Endothelial cell of umbilical vein (primary cell): Measurements from ENCODE around the gene USP35. TPM values are rescaled to one million over a fixed set of nuclear protein-coding genes. Genes with fewer than 3 reads are reported as not detected.

Experiments
- BruUV-seq: library from RNA; stranded (reverse); fragments of 400-500 nt; replicated peaks from 2 replicates; lab custom pipeline; 2021; lab: Mats Ljungman, UMichigan
- CTCF ChIA-PET: fragments of 300-600, 350-600 bp; sonication (Branson Sonifier 250); formaldehyde crosslinking; loops from one replicate; lab custom pipeline; 2021; ENCODE audit warnings: antibody characterized with exemption, inconsistent platforms; lab: Charles Lee
- POLR2A ChIA-PET: fragments of 300-600, 350-600 bp; sonication (Branson Sonifier 250); formaldehyde crosslinking; loops from one replicate; lab custom pipeline; 2021; ENCODE audit warnings: antibody characterized with exemption, inconsistent platforms; lab: Charles Lee
- DNase-seq: peaks from one replicate; pipeline ENCODE4 v3.0.0-alpha.2; 2011; ENCODE audit warnings: low read depth, low spot score
- FAIRE-seq: peaks from 2 replicates; lab custom pipeline; 2011; peaks lifted over from hg19 to GRCh38; lab: Jason Lieb, UNC
- H2AFZ ChIP-seq: 2 replicates; pipeline ENCODE4 v1.6.0; 2012; ENCODE audit warnings: low read depth, low read length, control low read depth, inconsistent platforms
- H3K27ac ChIP-seq: 2 replicates; pipeline ENCODE4 v1.5.1; 2011; ENCODE audit warnings: low read depth, mild to moderate bottlenecking, control low read depth, low read length, moderate library complexity; ENCODE audit not compliant: insufficient read depth
- H3K27me3 ChIP-seq, 2 experiments: 2 replicates each; pipeline versions ENCODE4 v1.6.0 to v1.6.1; 2011; ENCODE audit warnings: low read length in 2 of 2, mixed read lengths in 1 of 2; ENCODE audit not compliant: control insufficient read depth in 2 of 2, insufficient read depth in 2 of 2
- H3K36me3 ChIP-seq, 2 experiments: 2 replicates in 1 of 2; 3 replicates in 1 of 2; pipeline ENCODE4 v1.5.1; 2011; ENCODE audit warnings: low read length in 2 of 2, mild to moderate bottlenecking in 1 of 2, moderate library complexity in 1 of 2; ENCODE audit not compliant: control insufficient read depth in 2 of 2, insufficient read depth in 2 of 2; ENCODE audit errors: extremely low read depth in 1 of 2
- H3K4me1 ChIP-seq: 3 replicates; pipeline ENCODE4 v1.5.1; 2011; ENCODE audit warnings: mild to moderate bottlenecking, low read length; ENCODE audit not compliant: control insufficient read depth, insufficient read depth; ENCODE audit errors: extremely low read depth
- H3K4me2 ChIP-seq: 2 replicates; pipeline ENCODE4 v1.6.1; 2011; ENCODE audit warnings: low read length, control low read depth, mixed read lengths; ENCODE audit not compliant: insufficient read depth
- H3K4me3 ChIP-seq, 3 experiments: fragments of 200-600 bp in 1 of 3; sonication (generic), shearing (Covaris generic) in 1 of 3; replicated peaks in 1 of 3; 2 replicates each; pipeline ENCODE4 v1.5.1; 2011 to 2016; ENCODE audit warnings: control low read depth in 3 of 3, low read length in 3 of 3, mild to moderate bottlenecking in 2 of 3, inconsistent platforms in 1 of 3, low read depth in 1 of 3, moderate library complexity in 1 of 3; ENCODE audit not compliant: insufficient read depth in 1 of 3
- H3K79me2 ChIP-seq: 2 replicates; pipeline ENCODE4 v1.6.0; 2012; ENCODE audit warnings: low read length, inconsistent platforms; ENCODE audit not compliant: control insufficient read depth, insufficient read depth
- H3K9ac ChIP-seq: replicated peaks from 2 replicates; pipeline ENCODE3; 2011; ENCODE audit warnings: low read length, control low read depth; ENCODE audit not compliant: insufficient read depth; ENCODE audit errors: extremely low read depth
- H3K9me1 ChIP-seq: replicated peaks from 3 replicates; pipeline ENCODE4 v1.6.0; 2011; ENCODE audit warnings: mild to moderate bottlenecking, low read length; ENCODE audit not compliant: control insufficient read depth, insufficient read depth; ENCODE audit errors: extremely low read depth
- H3K9me3 ChIP-seq: replicated peaks from 2 replicates; pipeline ENCODE4 v1.5.1; 2012; ENCODE audit warnings: low read length, inconsistent platforms; ENCODE audit not compliant: control insufficient read depth, insufficient read depth
- H4K20me1 ChIP-seq: replicated peaks from 2 replicates; pipeline ENCODE3; 2011; ENCODE audit warnings: mild to moderate bottlenecking, low read length; ENCODE audit not compliant: control insufficient read depth, insufficient read depth; ENCODE audit errors: extremely low read depth
- CTCF ChIP-seq, 2 donors: IDR thresholded peaks; 1 replicate in 1 of 2; 2 replicates in 1 of 2; pipeline ENCODE4 v1.5.1; 2011; ENCODE audit warnings: low read length in 2 of 2, mild to moderate bottlenecking in 2 of 2, moderate library complexity in 2 of 2, control low read depth in 1 of 2, inconsistent platforms in 1 of 2, low read depth in 1 of 2; ENCODE audit not compliant: insufficient read depth in 1 of 2; ENCODE audit errors: extremely low read depth in 1 of 2
- EZH2 ChIP-seq: IDR thresholded peaks from 2 replicates; pipeline ENCODE4 v1.6.1; 2012; ENCODE audit warnings: borderline replicate concordance, low read depth, mild to moderate bottlenecking, moderate library complexity, low read length, inconsistent platforms; ENCODE audit not compliant: severe bottlenecking
- FOS ChIP-seq: IDR thresholded peaks from 2 replicates; pipeline ENCODE4 v1.6.1; 2011; ENCODE audit warnings: mild to moderate bottlenecking, low read length, moderate library complexity, borderline replicate concordance; ENCODE audit not compliant: insufficient read depth
- GATA2 ChIP-seq: IDR thresholded peaks from 2 replicates; pipeline ENCODE4 v1.7.0; 2011; ENCODE audit warnings: low read depth, mild to moderate bottlenecking, moderate library complexity, mixed read lengths, low read length; ENCODE audit not compliant: insufficient read length, insufficient read depth
- JUN ChIP-seq: IDR thresholded peaks from 2 replicates; pipeline ENCODE4 v1.6.1; 2011; ENCODE audit warnings: borderline replicate concordance, low read depth; ENCODE audit not compliant: insufficient read length, insufficient read depth
- MAX ChIP-seq: IDR thresholded peaks from 2 replicates; pipeline ENCODE4 v1.6.1; 2011; ENCODE audit not compliant: insufficient read depth, insufficient read length
- MYC ChIP-seq: IDR thresholded peaks from one replicate; pipeline ENCODE4 v1.6.1; 2011; ENCODE audit warnings: mild to moderate bottlenecking, low read depth, low read length
- POLR2A ChIP-seq: IDR thresholded peaks from 2 replicates; pipeline ENCODE4 v1.6.1; 2012; ENCODE audit warnings: low read depth, mild to moderate bottlenecking, control low read depth, low read length
- POLR2AphosphoS5 ChIP-seq: IDR thresholded peaks from 2 replicates; pipeline ENCODE4 v1.6.1; 2012; ENCODE audit warnings: low read depth, mild to moderate bottlenecking, control low read depth, low read length, moderate library complexity; ENCODE audit not compliant: insufficient read depth
- dilution Hi-C: fragments of 300-500 bp; cut with MboI; formaldehyde crosslinking; loops from one replicate; pipeline ENCODE4 v1.15.0; 2019; ENCODE audit warnings: low sequenced_read_pairs; ENCODE audit not compliant: extremely low pct_ligation_motif_present
- intact Hi-C: fragments of 100-400 bp; cut with micrococcal nuclease; formaldehyde crosslinking; loops from one replicate; pipeline ENCODE4 v1.10.0; 2022
- polyA plus RNA-seq, 4 experiments: library from polyadenylated mRNA; depleted of rRNA in 3 of 4; stranded (reverse) in 3 of 4; unstranded in 1 of 4; fragments of >200 nt; gene quantifications; 2 replicates each; pipeline versions ENCODE4 v1.2.1 to v1.2.3, GENCODE V29; 2011 to 2012; ENCODE audit warnings: missing spikeins in 1 of 4
- total RNA-seq: library from RNA; stranded (reverse); gene quantifications from 2 replicates; pipeline ENCODE4 v1.2.3, GENCODE V29; 2021

USP35 gene
- total and polyA plus RNA-seq, 2 donors (not counting 3 experiments of a cell fraction or from before 2014, with no cell fraction given): 8.9 to 12.4 TPM

GRCh38 chr11:78151804-78152203 is 36.9 kb upstream of the USP35 start:
- no peaks in the 10 kb centered on the region for H3K27me3 ChIP-seq
- DNase-seq: no peak

More at GRCh38 chr11:78151804-78152203, 36.9 kb upstream of the USP35 start:
- CTCF ChIA-PET: interaction anchor here (1.1 kb wide), 1 partner anchor 10 kb away, joined by 3 read pairs; no protein-coding TSS in a partner anchor
- no peak overlapping the region for H3K9ac ChIP-seq
- dilution Hi-C loops: no loop called here
- H3K4me1 ChIP-seq: no peaks in the 10 kb centered on the region
- H3K36me3 ChIP-seq: no peaks in the 10 kb centered on the region
- no peaks in the 10 kb centered on the region for H3K9me1 ChIP-seq
- H2AFZ ChIP-seq: no peak overlapping the region
- no peak overlapping the region for H3K27ac ChIP-seq
- BruUV-seq: no TSS peak
- no peaks in the 10 kb centered on the region for H4K20me1 ChIP-seq
- H3K79me2 ChIP-seq: no peaks in the 10 kb centered on the region
- no peak overlapping the region for H3K4me3 ChIP-seq
- TF ChIP-seq CTCF (IDR thresholded peaks at IDR 0.05; ENCODE audit: extremely low read depth in 1 of 2, insufficient read depth in 1 of 2, low read depth in 1 of 2, low read length in 2 of 2) (no peak), FOS (no peak), POLR2A (no peak), MYC (no peak), EZH2 (no peak), GATA2 (no peak), MAX (no peak), JUN (no peak), POLR2AphosphoS5 (no peak)
- no peak overlapping the region for H3K4me2 ChIP-seq
- POLR2A ChIA-PET: no interaction called here
- intact Hi-C loops: no loop called here
- no peaks in the 10 kb centered on the region for H3K9me3 ChIP-seq
- no peak for FAIRE-seq
